Measurements from ENCODE around the gene LIMS1.

DNA sequence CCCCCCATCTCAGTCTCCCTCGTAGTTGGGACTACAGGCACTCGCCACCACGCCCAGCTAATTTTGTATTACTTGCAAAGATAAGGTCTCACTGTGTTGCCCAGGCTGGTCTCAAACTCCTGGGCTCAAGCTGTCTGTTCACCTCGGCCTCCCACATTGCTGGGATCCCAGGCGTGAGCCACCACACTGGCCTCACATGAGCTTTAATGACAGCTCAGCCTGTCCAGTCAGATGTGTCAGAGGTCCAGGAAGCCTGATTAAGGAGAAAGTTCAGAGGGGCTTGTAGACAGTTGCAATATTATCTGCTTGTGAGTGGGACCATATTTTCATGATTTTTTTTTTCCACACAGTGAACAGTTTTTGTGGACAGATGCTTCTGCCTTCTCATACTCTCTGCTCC, 82.0 kb downstream of the LIMS1 start:
- TF ChIP-seq JUN (IDR thresholded peaks at IDR 0.05; ENCODE audit: borderline replicate concordance, insufficient read depth, insufficient read length, low read depth) (no peak), POLR2A (IDR thresholded peaks at IDR 0.05; ENCODE audit: low read depth, low read length) (no peak), POLR2AphosphoS5 (IDR thresholded peaks at IDR 0.05; ENCODE audit: insufficient read depth, low read depth, low read length) (no peak), MYC (IDR thresholded peaks at IDR 0.05; ENCODE audit: low read depth, low read length) (no peak), EZH2 (IDR thresholded peaks at IDR 0.05; ENCODE audit: borderline replicate concordance, low read depth, low read length, severe bottlenecking) (no peak)
- TF ChIP-seq, protein P1, sequence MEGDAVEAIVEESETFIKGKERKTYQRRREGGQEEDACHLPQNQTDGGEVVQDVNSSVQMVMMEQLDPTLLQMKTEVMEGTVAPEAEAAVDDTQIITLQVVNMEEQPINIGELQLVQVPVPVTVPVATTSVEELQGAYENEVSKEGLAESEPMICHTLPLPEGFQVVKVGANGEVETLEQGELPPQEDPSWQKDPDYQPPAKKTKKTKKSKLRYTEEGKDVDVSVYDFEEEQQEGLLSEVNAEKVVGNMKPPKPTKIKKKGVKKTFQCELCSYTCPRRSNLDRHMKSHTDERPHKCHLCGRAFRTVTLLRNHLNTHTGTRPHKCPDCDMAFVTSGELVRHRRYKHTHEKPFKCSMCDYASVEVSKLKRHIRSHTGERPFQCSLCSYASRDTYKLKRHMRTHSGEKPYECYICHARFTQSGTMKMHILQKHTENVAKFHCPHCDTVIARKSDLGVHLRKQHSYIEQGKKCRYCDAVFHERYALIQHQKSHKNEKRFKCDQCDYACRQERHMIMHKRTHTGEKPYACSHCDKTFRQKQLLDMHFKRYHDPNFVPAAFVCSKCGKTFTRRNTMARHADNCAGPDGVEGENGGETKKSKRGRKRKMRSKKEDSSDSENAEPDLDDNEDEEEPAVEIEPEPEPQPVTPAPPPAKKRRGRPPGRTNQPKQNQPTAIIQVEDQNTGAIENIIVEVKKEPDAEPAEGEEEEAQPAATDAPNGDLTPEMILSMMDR (IDR thresholded peaks at IDR 0.05; ENCODE audit: extremely low read depth in 1 of 2, insufficient read depth in 1 of 2, low read depth in 1 of 2, low read length in 2 of 2) = no peak

Data from endothelial cell of umbilical vein (primary cell).